ENCODE data around the gene POLG2. TPM values are rescaled to one million over a fixed set of nuclear protein-coding genes. Genes with fewer than 3 reads are reported as not detected.

POLG2 gene
- total and polyA plus RNA-seq, 10 of the 15 experiments (the other 5 are each of a cell fraction or from before 2014, with no cell fraction given) = 10.2 to 27.7 (median 22.2) TPM

DNA sequence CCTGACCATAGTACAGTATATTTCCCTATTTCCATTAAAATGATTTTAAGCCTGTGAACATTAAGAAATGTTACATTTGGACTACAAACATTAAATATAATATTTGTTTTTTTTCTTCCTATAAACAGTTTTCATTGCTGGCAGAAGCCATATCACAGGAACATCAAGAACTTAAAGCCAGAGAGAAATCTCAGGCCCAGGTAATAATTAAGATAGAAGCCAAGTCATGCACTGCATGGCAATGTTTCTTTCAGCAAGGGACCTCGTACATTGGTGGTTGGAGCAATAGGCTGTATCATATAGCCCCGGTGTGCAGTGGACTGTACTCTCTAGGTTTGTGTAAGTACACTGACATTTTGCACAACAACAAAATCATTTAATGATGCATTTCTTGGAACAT is 40.1 kb upstream of the POLG2 start:
- intact Hi-C loops (cut with micrococcal nuclease; ENCODE audit: unreplicated experiment) (no loop called here), in situ Hi-C loops (cut with MboI) (no loop called here)
- no peak for ATAC-seq
- H3K27ac ChIP-seq (ENCODE audit: control insufficient read depth, insufficient read depth) = no peak overlapping the region
- BruUV-seq (replicated peaks) = no TSS peak
- ChIA-PET CTCF (interaction anchor here (1.3 to 2.8 kb wide), 2 partner anchors 29 to 111 kb away, joined by 3 to 15 read pairs; no protein-coding TSS in a partner anchor), SMC1A (ENCODE audit: uncharacterized antibody, unreplicated experiment) (no interaction called here), POLR2A (no interaction called here), RAD21 (ENCODE audit: unreplicated experiment) (no interaction called here)
- H3K4me1 ChIP-seq (ENCODE audit: control insufficient read depth, insufficient read depth, low read length) = no peaks in the 10 kb centered on the region
- H3K36me3 ChIP-seq (ENCODE audit: control insufficient read depth in 2 of 2, insufficient read depth in 2 of 2, low read length in 1 of 2) = peaks cover 10 to 32% of the 10 kb centered on the region in 2 experiments
- no peak overlapping the region for H3K4me3 ChIP-seq
- no peak overlapping the region for H2AFZ ChIP-seq (ENCODE audit: control insufficient read depth, low read depth, low read length)
- H3K4me2 ChIP-seq (ENCODE audit: control insufficient read depth, insufficient read depth) = no peak overlapping the region
- 98% methylated on average over 2 of the region's 2 CpGs for WGBS (ENCODE audit: insufficient coverage, insufficient replicate concordance, low lambda C conversion rate, missing lambda C conversion rate)
- H3K9ac ChIP-seq (ENCODE audit: control insufficient read depth, insufficient read depth, low read length) = no peak overlapping the region
- no peaks in the 10 kb centered on the region for H3K27me3 ChIP-seq (replicated peaks in 1 of 2; ENCODE audit: control insufficient read depth in 2 of 2, insufficient read depth in 2 of 2, low read length in 1 of 2)
- FAIRE-seq = no peak
- DNase-seq (ENCODE audit: low read depth, low spot score) = no peak
- TF ChIP-seq TCF12 (IDR thresholded peaks at IDR 0.05; ENCODE audit: low read depth, low read length) = no peak
- TF ChIP-seq, protein P1, sequence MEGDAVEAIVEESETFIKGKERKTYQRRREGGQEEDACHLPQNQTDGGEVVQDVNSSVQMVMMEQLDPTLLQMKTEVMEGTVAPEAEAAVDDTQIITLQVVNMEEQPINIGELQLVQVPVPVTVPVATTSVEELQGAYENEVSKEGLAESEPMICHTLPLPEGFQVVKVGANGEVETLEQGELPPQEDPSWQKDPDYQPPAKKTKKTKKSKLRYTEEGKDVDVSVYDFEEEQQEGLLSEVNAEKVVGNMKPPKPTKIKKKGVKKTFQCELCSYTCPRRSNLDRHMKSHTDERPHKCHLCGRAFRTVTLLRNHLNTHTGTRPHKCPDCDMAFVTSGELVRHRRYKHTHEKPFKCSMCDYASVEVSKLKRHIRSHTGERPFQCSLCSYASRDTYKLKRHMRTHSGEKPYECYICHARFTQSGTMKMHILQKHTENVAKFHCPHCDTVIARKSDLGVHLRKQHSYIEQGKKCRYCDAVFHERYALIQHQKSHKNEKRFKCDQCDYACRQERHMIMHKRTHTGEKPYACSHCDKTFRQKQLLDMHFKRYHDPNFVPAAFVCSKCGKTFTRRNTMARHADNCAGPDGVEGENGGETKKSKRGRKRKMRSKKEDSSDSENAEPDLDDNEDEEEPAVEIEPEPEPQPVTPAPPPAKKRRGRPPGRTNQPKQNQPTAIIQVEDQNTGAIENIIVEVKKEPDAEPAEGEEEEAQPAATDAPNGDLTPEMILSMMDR (IDR thresholded peaks at IDR 0.05 in 2 of 3, conservative IDR thresholded peaks at IDR 0.05 in 1 of 3; ENCODE audit: control insufficient read depth in 2 of 3, extremely low read depth in 1 of 3, insufficient read depth in 1 of 3, low read depth in 3 of 3, low read length in 3 of 3) = no peak
- no peak for TF ChIP-seq CEBPZ (IDR thresholded peaks at IDR 0.05; ENCODE audit: low read depth, low read length)
- TF ChIP-seq, protein P2, sequence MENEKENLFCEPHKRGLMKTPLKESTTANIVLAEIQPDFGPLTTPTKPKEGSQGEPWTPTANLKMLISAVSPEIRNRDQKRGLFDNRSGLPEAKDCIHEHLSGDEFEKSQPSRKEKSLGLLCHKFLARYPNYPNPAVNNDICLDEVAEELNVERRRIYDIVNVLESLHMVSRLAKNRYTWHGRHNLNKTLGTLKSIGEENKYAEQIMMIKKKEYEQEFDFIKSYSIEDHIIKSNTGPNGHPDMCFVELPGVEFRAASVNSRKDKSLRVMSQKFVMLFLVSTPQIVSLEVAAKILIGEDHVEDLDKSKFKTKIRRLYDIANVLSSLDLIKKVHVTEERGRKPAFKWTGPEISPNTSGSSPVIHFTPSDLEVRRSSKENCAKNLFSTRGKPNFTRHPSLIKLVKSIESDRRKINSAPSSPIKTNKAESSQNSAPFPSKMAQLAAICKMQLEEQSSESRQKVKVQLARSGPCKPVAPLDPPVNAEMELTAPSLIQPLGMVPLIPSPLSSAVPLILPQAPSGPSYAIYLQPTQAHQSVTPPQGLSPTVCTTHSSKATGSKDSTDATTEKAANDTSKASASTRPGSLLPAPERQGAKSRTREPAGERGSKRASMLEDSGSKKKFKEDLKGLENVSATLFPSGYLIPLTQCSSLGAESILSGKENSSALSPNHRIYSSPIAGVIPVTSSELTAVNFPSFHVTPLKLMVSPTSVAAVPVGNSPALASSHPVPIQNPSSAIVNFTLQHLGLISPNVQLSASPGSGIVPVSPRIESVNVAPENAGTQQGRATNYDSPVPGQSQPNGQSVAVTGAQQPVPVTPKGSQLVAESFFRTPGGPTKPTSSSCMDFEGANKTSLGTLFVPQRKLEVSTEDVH (IDR thresholded peaks at IDR 0.05; ENCODE audit: low read depth, partially characterized antibody) = no peak
- no peak for TF ChIP-seq ZSCAN29 (IDR thresholded peaks at IDR 0.05)
- TF ChIP-seq USF1 (IDR thresholded peaks at IDR 0.05; ENCODE audit: borderline replicate concordance, extremely low read length, insufficient read depth, low read depth, low read length) = no peak
- H3K9me3 ChIP-seq (replicated peaks; ENCODE audit: control insufficient read depth, insufficient read depth, low read length) = no peaks in the 10 kb centered on the region
- no peaks in the 10 kb centered on the region for H4K20me1 ChIP-seq (ENCODE audit: control insufficient read depth, insufficient read depth)
- no peaks in the 10 kb centered on the region for H3K79me2 ChIP-seq (ENCODE audit: control insufficient read depth, insufficient read depth, low read length)

Data from GM12878 (cell line).